Measurements from ENCODE around the gene S100Z. TPM values are rescaled to one million over a fixed set of nuclear protein-coding genes. Genes with fewer than 3 reads are reported as not detected.

S100Z gene
- total and polyA plus RNA-seq, 10 of the 15 experiments (the other 5 are each of a cell fraction or from before 2014, with no cell fraction given): 0.12 to 0.51 (median 0.30) TPM; not detected in 2

- TF ChIP-seq PKNOX1 (IDR thresholded peaks at IDR 0.05) (no peak), SMC3 (IDR thresholded peaks at IDR 0.05; ENCODE audit: borderline replicate concordance, low read length) (no peak), YBX1 (IDR thresholded peaks at IDR 0.05) (no peak)
Observed at GRCh38 chr5:76801159-76801802, 48.5 kb upstream of the S100Z start (continued).

GRCh38 chr5:76801803-76802195 is 48.0 kb upstream of the S100Z start:
- RAD21 ChIA-PET (ENCODE audit: unreplicated experiment): no interaction called here
- Histone ChIP-seq H3K27me3 (replicated peaks in 1 of 2; ENCODE audit: control insufficient read depth in 2 of 2, insufficient read depth in 2 of 2, low read length in 1 of 2) (no peaks in the 10 kb centered on the region; a peak in 1 of 4 replicates), H3K27ac (ENCODE audit: control insufficient read depth, insufficient read depth) (no peak overlapping the region), H3K79me2 (ENCODE audit: control insufficient read depth, insufficient read depth, low read length) (no peaks in the 10 kb centered on the region), H4K20me1 (ENCODE audit: control insufficient read depth, insufficient read depth) (no peaks in the 10 kb centered on the region), H3K36me3 (ENCODE audit: control insufficient read depth in 2 of 2, insufficient read depth in 2 of 2, low read length in 1 of 2) (no peaks in the 10 kb centered on the region), H3K9ac (ENCODE audit: control insufficient read depth, insufficient read depth, low read length) (no peak overlapping the region), H3K4me3 (no peak overlapping the region), H3K4me1 (ENCODE audit: control insufficient read depth, insufficient read depth, low read length) (no peaks in the 10 kb centered on the region), H3K9me3 (replicated peaks; ENCODE audit: control insufficient read depth, insufficient read depth, low read length) (no peaks in the 10 kb centered on the region), H3K4me2 (ENCODE audit: control insufficient read depth, insufficient read depth) (no peak overlapping the region), H2AFZ (ENCODE audit: control insufficient read depth, low read depth, low read length) (no peak overlapping the region)
- in situ Hi-C loops (cut with MboI): no loop called here
- ATAC-seq: no peak
- 64% methylated on average over 3 of the region's 3 CpGs for WGBS (ENCODE audit: insufficient coverage, insufficient replicate concordance, low lambda C conversion rate, missing lambda C conversion rate)
- DNase-seq (ENCODE audit: low read depth, low spot score): no peak
- SMC1A ChIA-PET (ENCODE audit: uncharacterized antibody, unreplicated experiment): no interaction called here
- CTCF ChIA-PET: no interaction called here
- POLR2A ChIA-PET: no interaction called here
- FAIRE-seq: no peak
- intact Hi-C loops (cut with micrococcal nuclease; ENCODE audit: unreplicated experiment): no loop called here
- no TSS peak for BruUV-seq (replicated peaks)
- TF ChIP-seq CBFB (IDR thresholded peaks at IDR 0.05; ENCODE audit: low read depth) (no peak), CBX5 (IDR thresholded peaks at IDR 0.05; ENCODE audit: low read depth) (no peak), RB1 (IDR thresholded peaks at IDR 0.05; ENCODE audit: borderline replicate concordance) (no peak), FOS (IDR thresholded peaks at IDR 0.05; ENCODE audit: borderline replicate concordance, extremely low read depth, insufficient read length) (no peak), SKIL (IDR thresholded peaks at IDR 0.05; ENCODE audit: low read depth, poor library complexity, severe bottlenecking) (no peak), ZNF207 (IDR thresholded peaks at IDR 0.05; ENCODE audit: borderline replicate concordance) (no peak), ESRRA (IDR thresholded peaks at IDR 0.05; ENCODE audit: low read length) (no peak), GABPA (IDR thresholded peaks at IDR 0.05; ENCODE audit: low read depth) (no peak), MEF2B (IDR thresholded peaks at IDR 0.05; ENCODE audit: partially characterized antibody, poor library complexity, severe bottlenecking) (no peak), NR2C1 (IDR thresholded peaks at IDR 0.05) (no peak), NRF1 (conservative IDR thresholded peaks at IDR 0.05; ENCODE audit: low read depth, low read length) (no peak), CHD1 (IDR thresholded peaks at IDR 0.05; ENCODE audit: low read depth, low read length) (no peak), PRDM15 (CRISPR knock-in tag; IDR thresholded peaks at IDR 0.05) (no peak), TARDBP (IDR thresholded peaks at IDR 0.05; ENCODE audit: borderline replicate concordance) (no peak), CREB1 (IDR thresholded peaks at IDR 0.05; ENCODE audit: low read depth) (no peak)
